ENCODE measurements around the gene SLC25A33. TPM values are rescaled to one million over a fixed set of nuclear protein-coding genes. Genes with fewer than 3 reads are reported as not detected.
"Not testable (repeated sequence)": the region's sequence is repeated elsewhere in the genome, so short reads cannot be mapped to it uniquely, and the experiment has no call there.

Gene SLC25A33
- total RNA-seq, 1 donor from 2014 or later: 13.3 TPM

- H3K27me3 Mint-ChIP-seq (ENCODE audit: low read depth): no peaks in the 10 kb centered on the region
- TF ChIP-seq, protein P1, sequence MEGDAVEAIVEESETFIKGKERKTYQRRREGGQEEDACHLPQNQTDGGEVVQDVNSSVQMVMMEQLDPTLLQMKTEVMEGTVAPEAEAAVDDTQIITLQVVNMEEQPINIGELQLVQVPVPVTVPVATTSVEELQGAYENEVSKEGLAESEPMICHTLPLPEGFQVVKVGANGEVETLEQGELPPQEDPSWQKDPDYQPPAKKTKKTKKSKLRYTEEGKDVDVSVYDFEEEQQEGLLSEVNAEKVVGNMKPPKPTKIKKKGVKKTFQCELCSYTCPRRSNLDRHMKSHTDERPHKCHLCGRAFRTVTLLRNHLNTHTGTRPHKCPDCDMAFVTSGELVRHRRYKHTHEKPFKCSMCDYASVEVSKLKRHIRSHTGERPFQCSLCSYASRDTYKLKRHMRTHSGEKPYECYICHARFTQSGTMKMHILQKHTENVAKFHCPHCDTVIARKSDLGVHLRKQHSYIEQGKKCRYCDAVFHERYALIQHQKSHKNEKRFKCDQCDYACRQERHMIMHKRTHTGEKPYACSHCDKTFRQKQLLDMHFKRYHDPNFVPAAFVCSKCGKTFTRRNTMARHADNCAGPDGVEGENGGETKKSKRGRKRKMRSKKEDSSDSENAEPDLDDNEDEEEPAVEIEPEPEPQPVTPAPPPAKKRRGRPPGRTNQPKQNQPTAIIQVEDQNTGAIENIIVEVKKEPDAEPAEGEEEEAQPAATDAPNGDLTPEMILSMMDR (conservative IDR thresholded peaks at IDR 0.05): no peak
- peaks cover 14% of the 10 kb centered on the region for H3K4me1 Mint-ChIP-seq
- no peaks in the 10 kb centered on the region for H3K9me3 Mint-ChIP-seq
- peaks cover 8% of the 10 kb centered on the region for H3K36me3 Mint-ChIP-seq (ENCODE audit: low read depth)
- DNase-seq (ENCODE audit: low read depth, low spot score): no peak
- H3K27ac Mint-ChIP-seq (ENCODE audit: unreplicated experiment): no peak overlapping the region
- H3K4me3 Mint-ChIP-seq: no peak overlapping the region
These were observed 16.7 kb downstream of the SLC25A33 start for GRCh38 chr1:9555942-9556341.

DNA sequence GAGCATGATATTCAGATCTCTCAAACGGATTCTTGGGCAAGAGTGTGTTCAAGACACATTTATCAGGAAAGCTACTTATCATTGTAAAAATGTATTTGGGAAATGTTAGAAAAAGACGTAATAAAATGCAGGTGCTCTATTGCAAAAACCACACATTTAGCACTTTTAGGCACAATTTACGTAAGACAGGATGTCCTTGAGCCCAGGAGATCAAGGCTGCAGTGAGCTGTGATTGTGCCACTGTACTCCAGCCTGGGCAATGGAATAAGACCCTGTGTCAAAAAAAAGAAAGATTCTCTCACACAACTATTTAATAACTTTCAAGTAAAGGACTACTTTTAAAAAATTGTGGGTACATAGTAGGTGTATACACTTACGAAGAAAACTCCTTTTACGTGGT is 18.4 kb downstream of the SLC25A33 start:
- peaks cover 8% of the 10 kb centered on the region for H3K36me3 Mint-ChIP-seq (ENCODE audit: low read depth)
- TF ChIP-seq, protein P1 (conservative IDR thresholded peaks at IDR 0.05): no peak
- no peak overlapping the region for H3K4me3 Mint-ChIP-seq
- H3K27ac Mint-ChIP-seq (ENCODE audit: unreplicated experiment): no peak overlapping the region
- no peaks in the 10 kb centered on the region for H3K27me3 Mint-ChIP-seq (ENCODE audit: low read depth)
- no peaks in the 10 kb centered on the region for H3K9me3 Mint-ChIP-seq
- peaks cover 16% of the 10 kb centered on the region for H3K4me1 Mint-ChIP-seq
- no peak for DNase-seq (ENCODE audit: low read depth, low spot score)

- H3K9me3 Mint-ChIP-seq: peaks cover 3% of the 10 kb centered on the region
- TF ChIP-seq, protein P1 (conservative IDR thresholded peaks at IDR 0.05): no peak
- H3K4me1 Mint-ChIP-seq: peaks cover 16% of the 10 kb centered on the region
- no peak overlapping the region for H3K27ac Mint-ChIP-seq (ENCODE audit: unreplicated experiment)
- peaks cover 12% of the 10 kb centered on the region for H3K36me3 Mint-ChIP-seq (ENCODE audit: low read depth)
- no peak overlapping the region for H3K4me3 Mint-ChIP-seq
- no peak for DNase-seq (ENCODE audit: low read depth, low spot score)
- no peaks in the 10 kb centered on the region for H3K27me3 Mint-ChIP-seq (ENCODE audit: low read depth)
These were observed 19.1 kb downstream of the SLC25A33 start for GRCh38 chr1:9558271-9558945.

DNA sequence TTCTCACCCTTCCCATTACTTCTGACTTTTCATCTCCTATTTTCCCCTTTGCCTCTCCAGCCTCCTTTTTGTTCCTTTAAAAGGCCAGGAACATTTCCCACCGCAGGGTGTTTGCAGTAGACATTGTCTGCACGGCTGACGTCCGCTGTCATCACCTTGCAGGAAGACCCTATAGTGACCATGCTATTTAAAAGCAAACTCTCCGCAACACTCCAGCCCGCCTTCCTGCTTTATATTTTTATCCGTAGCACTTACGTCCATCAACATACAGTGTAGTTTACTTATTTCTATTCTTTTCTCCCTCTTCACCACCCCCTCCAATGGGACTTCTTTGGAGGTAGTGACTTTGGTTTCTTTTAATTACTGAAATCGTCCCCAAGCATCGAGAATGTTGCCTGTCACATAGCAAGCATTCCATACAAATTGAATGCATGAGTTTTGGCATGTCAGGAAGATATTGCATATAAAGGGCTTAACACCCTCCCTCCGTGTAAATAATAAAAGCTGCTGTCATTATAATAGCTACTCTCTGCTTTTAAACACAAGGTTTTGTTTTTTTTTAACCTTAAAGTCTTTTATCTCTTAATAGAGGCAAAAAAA is 19.8 kb downstream of the SLC25A33 start:
- Mint-ChIP-seq H3K9me3 (peaks cover 3% of the 10 kb centered on the region), H3K36me3 (ENCODE audit: low read depth) (peaks cover 13% of the 10 kb centered on the region), H3K27me3 (ENCODE audit: low read depth) (no peaks in the 10 kb centered on the region), H3K4me1 (peaks cover 16% of the 10 kb centered on the region), H3K4me3 (no peak overlapping the region), H3K27ac (ENCODE audit: unreplicated experiment) (no peak overlapping the region)
- TF ChIP-seq, protein P1 (conservative IDR thresholded peaks at IDR 0.05): no peak
- DNase-seq (ENCODE audit: low read depth, low spot score): no peak

DNA sequence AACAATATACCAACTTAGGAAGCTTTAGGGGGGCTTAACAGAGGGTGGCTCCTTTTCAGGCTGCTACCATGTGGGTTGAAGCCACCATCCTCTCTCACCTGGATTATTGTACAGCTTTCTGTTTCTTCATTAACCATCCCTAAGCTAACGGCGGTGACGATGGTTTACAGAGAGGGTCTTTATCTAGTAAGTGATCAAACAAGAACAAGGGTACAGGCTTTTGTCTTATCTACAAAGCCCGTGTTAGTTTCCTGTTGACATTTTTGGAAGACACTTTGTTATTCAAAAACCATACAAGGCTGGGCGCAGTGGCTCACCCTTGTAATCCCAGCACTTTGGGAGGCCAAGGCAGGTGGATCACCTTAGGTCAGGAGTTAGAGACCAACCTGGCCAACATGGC is 20.4 kb downstream of the SLC25A33 start:
- Mint-ChIP-seq H3K4me3 (no peak overlapping the region), H3K36me3 (ENCODE audit: low read depth) (peaks cover 14% of the 10 kb centered on the region), H3K9me3 (peaks cover 3% of the 10 kb centered on the region), H3K27me3 (ENCODE audit: low read depth) (no peaks in the 10 kb centered on the region), H3K27ac (ENCODE audit: unreplicated experiment) (no peak overlapping the region), H3K4me1 (peaks cover 16% of the 10 kb centered on the region)
- no peak for DNase-seq (ENCODE audit: low read depth, low spot score)
- TF ChIP-seq, protein P1 (conservative IDR thresholded peaks at IDR 0.05): no peak

DNA sequence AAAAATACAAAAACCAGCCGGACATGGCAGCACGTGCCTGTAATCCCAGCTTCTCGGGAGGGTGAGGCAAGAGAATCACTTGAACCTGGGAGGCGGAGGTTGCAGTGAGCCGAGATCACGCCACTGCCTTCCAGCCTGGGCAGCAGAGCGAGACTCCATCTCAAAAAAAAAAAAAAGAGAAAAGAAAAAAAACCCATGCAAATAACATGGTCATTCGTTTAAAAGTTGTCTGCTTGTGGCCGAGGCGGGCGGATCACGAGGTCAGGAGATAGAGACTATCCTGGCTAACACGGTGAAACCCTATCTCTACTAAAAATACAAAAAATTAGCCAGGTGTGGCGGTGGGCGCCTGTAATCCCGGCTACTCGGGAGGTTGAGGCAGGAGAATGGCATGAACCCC is 20.8 kb downstream of the SLC25A33 start:
- H3K9me3 Mint-ChIP-seq; H3K27me3 Mint-ChIP-seq (ENCODE audit: low read depth); H3K27ac Mint-ChIP-seq (ENCODE audit: unreplicated experiment); H3K4me3 Mint-ChIP-seq; DNase-seq (ENCODE audit: low read depth, low spot score): not testable (repeated sequence)
- H3K36me3 Mint-ChIP-seq (ENCODE audit: low read depth): peaks cover 13% of the 10 kb centered on the region
- peaks cover 16% of the 10 kb centered on the region for H3K4me1 Mint-ChIP-seq
